Ecto neural progenitor cell (in vitro differentiated cells): ENCODE results near the gene MPPED1.

Experiments
- DNase-seq: peaks from one replicate; pipeline ENCODE4 v3.0.0-alpha.2; 2018; ENCODE audit warnings: low spot score

The MPPED1 gene

GRCh38 chr22:43411869-43412807, at the start of gene MPPED1:
MPPED1 (plus strand) TSS chr22:43412014; CDS start chr22:43424986, 12,972 bp downstream.
- no peak for DNase-seq

GRCh38 chr22:43363315-43364168, 48.3 kb upstream of the MPPED1 start:
- peak; percentile 71 for DNase-seq

GRCh38 chr22:43364169-43364435, 47.7 kb upstream of the MPPED1 start:
- peak; percentile 69 for DNase-seq

- no peak for DNase-seq
Measured at GRCh38 chr22:43365715-43366440, 45.9 kb upstream of the MPPED1 start.

- DNase-seq, result no peak
Measured at GRCh38 chr22:43370036-43370435, 41.8 kb upstream of the MPPED1 start.

- DNase-seq, result no peak
Measured at GRCh38 chr22:43375951-43376455, 35.8 kb upstream of the MPPED1 start.

- no peak for DNase-seq
Measured at GRCh38 chr22:43376765-43377547, 34.9 kb upstream of the MPPED1 start.

- DNase-seq, result no peak
Measured at GRCh38 chr22:43377548-43377895, 34.3 kb upstream of the MPPED1 start.

GRCh38 chr22:43377896-43378704, 33.7 kb upstream of the MPPED1 start:
- DNase-seq, result no peak

- DNase-seq, result no peak
Measured at GRCh38 chr22:43381693-43382092, 30.1 kb upstream of the MPPED1 start.

GRCh38 chr22:43384863-43385262, 27.0 kb upstream of the MPPED1 start:
- no peak for DNase-seq

GRCh38 chr22:43385770-43386641, 25.8 kb upstream of the MPPED1 start:
- DNase-seq, result peak; percentile 93

- DNase-seq, result no peak
Measured at GRCh38 chr22:43387815-43388214, 24.0 kb upstream of the MPPED1 start.

- peak; percentile 93 for DNase-seq
Measured at GRCh38 chr22:43388420-43388851, 23.4 kb upstream of the MPPED1 start.

- no peak for DNase-seq
Measured at GRCh38 chr22:43389227-43389836, 22.5 kb upstream of the MPPED1 start.

GRCh38 chr22:43390166-43390565, 21.6 kb upstream of the MPPED1 start:
- no peak for DNase-seq

GRCh38 chr22:43390872-43391271, 20.9 kb upstream of the MPPED1 start:
- no peak for DNase-seq

GRCh38 chr22:43391306-43391705, 20.5 kb upstream of the MPPED1 start:
- DNase-seq, result no peak

GRCh38 chr22:43392385-43392989, 19.3 kb upstream of the MPPED1 start:
- no peak for DNase-seq
